GM21576 (cell line): Measurements from ENCODE around the gene CYP19A1.

Experiments used
- ATAC-seq: cut with Tn5 transposase; IDR thresholded peaks from one replicate; pipeline ENCODE4 v1.9.1; 2021; ENCODE audit warnings: mild to moderate bottlenecking, moderate library complexity; ENCODE audit not compliant: unreplicated experiment

Gene CYP19A1

GRCh38 chr15:51338496-51338895 is at the start of gene CYP19A1:
TSS of gene CYP19A1 (minus strand) at chr15:51338596. CDS start at chr15:51242912, 95,684 bp downstream.
- no peak for ATAC-seq

- ATAC-seq = no peak
These were observed 49.3 kb upstream of the CYP19A1 start for GRCh38 chr15:51387699-51388041.

GRCh38 chr15:51386960-51387698 is 48.7 kb upstream of the CYP19A1 start:
- no peak for ATAC-seq

GRCh38 chr15:51386486-51386885 is 48.1 kb upstream of the CYP19A1 start:
- ATAC-seq = no peak

GRCh38 chr15:51386029-51386428 is 47.6 kb upstream of the CYP19A1 start:
- ATAC-seq = no peak

GRCh38 chr15:51382787-51383186 is 44.4 kb upstream of the CYP19A1 start:
- ATAC-seq = no peak

GRCh38 chr15:51380999-51381806 is 42.8 kb upstream of the CYP19A1 start:
- ATAC-seq = peak; percentile 76

GRCh38 chr15:51379390-51379789 is 41.0 kb upstream of the CYP19A1 start:
- ATAC-seq = no peak

- ATAC-seq = no peak
These were observed 40.0 kb upstream of the CYP19A1 start for GRCh38 chr15:51378406-51378805.

- no peak for ATAC-seq
These were observed 38.8 kb upstream of the CYP19A1 start for GRCh38 chr15:51377038-51377786.

- no peak for ATAC-seq
These were observed 37.7 kb upstream of the CYP19A1 start for GRCh38 chr15:51375966-51376640.

GRCh38 chr15:51374131-51374530 is 35.7 kb upstream of the CYP19A1 start:
- no peak for ATAC-seq

GRCh38 chr15:51371266-51371665 is 32.9 kb upstream of the CYP19A1 start:
- ATAC-seq = no peak

GRCh38 chr15:51369451-51369761 is 31.0 kb upstream of the CYP19A1 start:
- no peak for ATAC-seq

GRCh38 chr15:51368751-51369450 is 30.5 kb upstream of the CYP19A1 start:
- no peak for ATAC-seq

GRCh38 chr15:51368307-51368706 is 29.9 kb upstream of the CYP19A1 start:
- no peak for ATAC-seq

- ATAC-seq = no peak
These were observed 29.1 kb upstream of the CYP19A1 start for GRCh38 chr15:51367322-51367976.

- ATAC-seq = no peak
These were observed 28.5 kb upstream of the CYP19A1 start for GRCh38 chr15:51366920-51367319.

GRCh38 chr15:51366071-51366470 is 27.7 kb upstream of the CYP19A1 start:
- no peak for ATAC-seq

- ATAC-seq = no peak
These were observed 27.0 kb upstream of the CYP19A1 start for GRCh38 chr15:51365417-51365816.
